Stimulated activated CD4-positive, alpha-beta T cell treated with anti-CD3 and anti-CD28 coated beads, Interleukin-2, amount 100 ng/mL, for 24 hours (primary cell): ENCODE results near the gene PCDH12.

Source experiments
- DNase-seq, 2 donors: peaks; one replicate each; pipeline ENCODE4 v3.0.0-alpha.2; 2020

Gene PCDH12

DNA sequence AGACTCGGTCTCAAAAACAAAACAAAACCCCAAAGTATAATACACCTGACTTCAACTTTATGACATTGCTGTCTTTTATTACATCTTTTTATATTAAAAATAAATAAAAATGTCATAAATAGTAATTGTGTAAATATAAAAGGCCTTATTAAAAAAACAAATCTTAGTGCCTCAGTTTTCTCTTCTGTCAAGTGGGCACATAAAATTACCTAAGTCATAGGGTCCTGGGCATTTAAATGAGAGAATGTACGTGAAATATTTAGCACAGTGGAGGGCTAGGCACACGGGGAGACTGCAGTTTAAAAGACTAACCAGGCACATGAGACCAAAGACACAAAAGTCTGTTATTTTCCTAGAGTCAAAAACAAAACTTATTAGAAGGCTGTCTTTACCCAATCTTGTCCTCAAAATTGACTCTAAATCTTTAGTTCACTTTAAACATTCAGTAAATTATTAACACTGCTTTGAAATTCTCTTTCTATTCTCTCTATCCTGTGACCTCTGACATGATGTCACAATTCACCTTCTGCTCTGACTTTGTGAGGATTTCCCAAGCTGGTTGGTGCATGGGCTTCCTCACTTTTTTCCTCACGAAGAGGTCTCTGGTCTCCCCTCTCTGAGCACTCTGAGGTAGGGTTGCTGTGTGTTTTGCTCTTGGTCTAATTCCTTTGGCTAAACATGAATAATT lies 8.4 kb upstream of the PCDH12 start:
- DNase-seq, result no peak

DNA sequence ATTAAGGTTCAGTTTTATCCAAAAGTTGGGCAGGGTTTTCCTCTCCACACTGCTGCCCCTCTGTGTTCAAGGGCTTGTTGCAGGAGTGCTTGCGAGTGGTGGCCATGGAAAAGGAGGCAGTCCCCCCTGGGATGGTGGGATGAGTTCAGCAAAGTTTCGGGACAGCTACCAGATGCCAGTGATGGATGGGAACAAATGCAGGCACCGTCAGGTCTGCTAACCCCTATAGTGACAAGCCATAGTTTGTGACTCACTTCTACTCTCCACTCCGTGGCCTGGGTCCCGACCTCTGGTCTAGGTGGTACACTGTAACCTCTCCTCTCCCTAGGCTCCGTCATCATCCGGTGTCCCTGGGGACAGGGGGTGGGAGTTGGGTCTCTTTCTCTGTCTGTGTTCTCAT lies 7.1 kb upstream of the PCDH12 start:
- DNase-seq, result no peak

DNA sequence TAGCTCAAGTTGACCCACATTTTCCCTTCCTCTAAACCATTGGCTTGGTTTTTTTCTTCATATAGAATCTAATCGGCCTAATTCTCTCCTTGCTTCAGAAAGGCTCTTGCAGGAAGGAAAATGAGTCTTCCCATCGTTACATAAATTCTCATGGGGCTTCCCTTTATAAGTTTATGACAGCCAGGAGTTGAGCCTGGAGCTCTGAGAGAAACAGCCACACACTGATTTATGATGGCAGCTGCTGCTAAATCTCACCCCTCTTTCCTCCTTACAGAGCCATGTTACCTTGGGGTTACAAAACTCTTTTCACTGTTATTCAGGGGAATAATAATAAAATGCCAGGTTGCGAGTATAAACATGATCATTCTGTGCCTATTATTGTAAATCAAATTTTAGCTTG lies 5.7 kb upstream of the PCDH12 start:
- DNase-seq, result no peak

DNA sequence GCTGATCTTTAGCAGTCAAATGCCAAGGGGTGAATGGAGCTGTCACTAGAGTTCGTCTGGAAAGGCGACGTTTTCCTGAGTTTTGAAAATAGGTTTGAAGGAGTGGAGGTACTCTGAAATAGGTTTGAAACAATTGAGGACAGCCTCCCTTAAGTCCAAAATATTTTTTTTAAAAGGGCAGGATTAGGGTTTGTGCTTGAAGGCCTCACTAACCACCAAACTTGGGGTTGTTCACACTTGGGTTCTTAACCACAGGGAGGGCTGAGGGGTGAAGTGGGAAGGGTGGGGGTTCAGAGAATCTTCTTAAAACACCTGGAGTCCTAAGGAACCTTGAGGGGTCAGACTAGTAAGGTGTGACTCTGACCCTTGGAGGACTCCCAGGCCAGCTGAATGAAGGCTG lies 3.5 kb upstream of the PCDH12 start:
- no peak for DNase-seq

DNA sequence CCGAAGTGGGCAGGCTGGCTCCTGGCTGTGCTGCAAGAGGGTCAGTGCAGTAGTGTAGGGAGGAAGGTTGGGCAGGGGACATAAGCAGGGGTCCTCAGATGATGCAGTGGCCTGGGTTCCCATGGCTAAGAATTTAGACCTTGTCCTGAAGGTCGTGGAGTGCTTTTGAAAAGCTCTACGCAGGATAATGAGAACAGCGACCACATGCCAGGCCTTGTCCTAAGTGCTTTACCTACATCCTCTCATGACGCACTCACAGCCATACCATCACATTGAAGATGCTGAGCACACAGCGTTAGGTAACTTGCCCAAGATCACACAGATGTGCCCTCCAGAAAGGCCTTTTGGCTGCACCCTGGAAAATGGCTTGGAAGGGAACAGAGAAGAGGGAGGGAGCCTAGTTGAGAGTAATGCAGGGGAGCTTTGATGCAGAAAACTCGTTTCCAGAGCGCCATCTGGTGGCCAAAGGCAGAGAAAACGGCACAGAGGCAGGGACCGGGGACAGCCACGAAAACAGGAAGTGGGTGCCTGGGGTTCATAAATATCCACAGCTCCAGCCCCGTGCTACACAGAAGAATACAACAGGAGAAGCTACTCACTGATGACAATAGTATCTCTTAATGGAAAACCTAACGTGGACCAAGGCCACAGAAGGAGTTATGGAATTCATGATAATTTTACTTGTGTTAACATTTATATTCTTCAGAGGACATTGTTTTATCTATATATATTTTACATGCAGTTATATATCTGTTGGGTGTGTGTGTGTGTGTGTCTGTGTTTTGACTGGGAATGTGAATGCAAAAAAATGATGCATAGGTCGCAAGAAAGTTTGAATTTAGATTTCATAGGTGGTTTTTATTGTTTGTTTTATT lies 2.7 kb upstream of the PCDH12 start:
- peak; percentile 92 to 93 for DNase-seq

DNA sequence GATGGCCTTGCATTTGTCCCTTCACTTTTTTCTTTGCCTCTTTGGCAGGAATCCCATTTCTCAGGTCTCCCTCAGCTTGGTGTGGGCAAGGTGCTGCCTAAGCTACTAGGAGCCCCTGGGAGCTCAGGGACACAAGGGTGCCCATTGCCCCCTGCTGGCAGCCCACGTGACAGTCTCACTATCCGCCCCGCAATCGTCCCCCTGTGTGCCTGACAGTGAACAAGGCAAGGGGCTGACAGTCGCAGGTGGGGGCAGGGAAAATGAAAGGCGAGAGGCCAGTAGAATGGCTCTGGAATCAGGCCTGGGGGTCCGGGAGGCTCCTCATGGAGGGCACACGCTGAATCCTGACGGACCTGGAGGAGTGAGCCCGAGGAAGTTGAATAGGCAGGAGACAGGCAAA lies 2.0 kb upstream of the PCDH12 start:
- DNase-seq, result peak in 1 of 2 donors; percentile 38

DNA sequence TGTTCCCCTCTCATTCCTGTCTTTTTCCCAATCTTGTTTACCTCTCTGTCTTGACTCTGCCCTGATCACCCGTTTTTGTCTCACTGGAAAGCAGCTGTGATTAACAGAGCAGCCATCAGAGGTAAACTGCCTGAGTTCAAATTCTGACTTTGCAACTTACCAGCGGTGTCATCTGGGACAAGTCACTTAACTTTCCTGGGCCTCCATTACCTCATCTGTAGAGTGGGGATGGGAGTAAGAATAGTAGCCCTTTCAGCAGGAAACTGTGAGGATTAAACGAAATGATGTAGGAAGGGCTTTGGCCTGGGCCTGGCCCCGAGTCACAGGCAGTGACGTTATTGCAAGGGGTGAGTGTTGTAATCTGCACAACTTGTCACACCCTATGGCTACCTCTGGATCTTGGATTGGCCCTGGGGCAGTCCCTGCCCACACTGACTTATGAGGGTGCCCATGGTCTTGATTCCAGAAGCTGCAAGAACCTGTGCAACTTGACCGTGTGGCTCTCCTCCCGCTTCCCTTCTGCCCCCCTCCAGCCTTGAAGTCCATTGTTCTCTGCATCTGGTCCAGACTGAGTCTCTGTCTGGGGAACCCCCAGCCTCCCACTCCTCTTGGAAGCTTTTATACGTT lies 657 bp upstream of the PCDH12 start:
- no peak for DNase-seq

DNA sequence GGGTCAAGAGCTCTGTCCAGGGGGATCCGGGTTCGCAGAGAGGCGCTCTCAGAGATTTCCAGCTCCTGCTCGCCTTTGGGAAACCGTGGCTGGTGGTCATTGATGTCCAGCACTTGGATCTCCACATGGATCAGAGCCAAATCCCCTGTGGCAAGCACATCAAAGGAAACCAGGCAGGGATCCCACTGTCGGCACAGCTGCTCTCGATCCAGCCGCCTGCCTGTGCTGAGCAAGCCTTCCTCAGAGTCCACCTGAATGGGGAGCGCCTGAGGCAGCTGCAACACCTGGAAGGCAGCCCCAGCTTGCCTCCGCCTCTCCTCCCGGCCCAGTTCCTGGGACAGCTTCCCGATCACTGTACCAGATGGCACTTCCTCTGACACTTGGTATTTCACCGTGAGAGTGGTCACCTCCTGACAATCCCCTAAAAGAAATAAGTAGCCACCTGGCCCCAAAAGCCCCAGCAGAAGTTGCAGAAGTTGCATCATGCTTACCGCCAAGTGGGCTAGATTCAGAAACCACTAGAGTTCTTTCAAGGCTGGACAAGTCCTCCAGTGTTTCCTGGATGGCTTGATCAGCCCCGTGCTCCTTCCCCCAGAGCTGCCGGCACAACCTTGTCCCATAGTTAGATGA lies 520 bp downstream of the PCDH12 start:
- DNase-seq, result no peak

DNA sequence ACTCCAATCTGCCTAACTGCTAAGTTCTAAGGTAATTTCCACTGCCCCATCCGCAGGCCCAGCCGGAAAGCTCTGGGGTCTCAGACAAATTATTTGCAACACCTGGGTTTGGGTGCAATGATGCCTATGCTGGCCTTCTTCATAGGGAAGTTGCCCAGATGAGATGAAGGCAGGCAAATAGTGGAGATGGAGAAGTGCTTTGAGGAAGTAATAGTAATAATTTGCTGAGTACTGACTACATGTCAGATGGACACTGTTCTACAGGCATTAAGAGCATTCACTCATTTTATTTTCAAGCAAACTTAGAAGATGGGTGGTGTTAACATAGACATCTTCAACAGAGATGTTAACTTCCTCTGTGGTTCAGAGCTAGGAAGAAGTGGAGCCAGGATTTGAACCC lies 3.8 kb downstream of the PCDH12 start:
- DNase-seq, result no peak

DNA sequence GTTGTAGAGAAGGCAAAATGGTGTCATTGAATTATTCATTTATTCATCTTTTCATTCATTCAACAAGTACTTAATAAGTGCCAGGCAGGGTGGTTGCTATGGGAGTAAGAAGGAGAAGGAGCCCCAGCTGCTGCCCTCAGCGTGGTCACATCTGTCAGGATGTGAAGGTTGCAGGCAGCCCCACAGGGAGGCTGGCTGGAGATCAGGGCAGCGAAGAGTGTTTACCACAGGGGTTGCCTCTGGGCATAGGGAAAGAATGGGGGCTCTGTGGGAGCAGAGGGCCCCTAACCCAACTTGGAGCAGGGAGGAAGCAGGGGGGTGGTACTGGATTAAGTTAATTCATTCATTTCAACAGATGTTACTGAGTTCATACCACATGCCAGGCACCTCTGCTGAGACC lies 6.0 kb downstream of the PCDH12 start:
- DNase-seq, result no peak

DNA sequence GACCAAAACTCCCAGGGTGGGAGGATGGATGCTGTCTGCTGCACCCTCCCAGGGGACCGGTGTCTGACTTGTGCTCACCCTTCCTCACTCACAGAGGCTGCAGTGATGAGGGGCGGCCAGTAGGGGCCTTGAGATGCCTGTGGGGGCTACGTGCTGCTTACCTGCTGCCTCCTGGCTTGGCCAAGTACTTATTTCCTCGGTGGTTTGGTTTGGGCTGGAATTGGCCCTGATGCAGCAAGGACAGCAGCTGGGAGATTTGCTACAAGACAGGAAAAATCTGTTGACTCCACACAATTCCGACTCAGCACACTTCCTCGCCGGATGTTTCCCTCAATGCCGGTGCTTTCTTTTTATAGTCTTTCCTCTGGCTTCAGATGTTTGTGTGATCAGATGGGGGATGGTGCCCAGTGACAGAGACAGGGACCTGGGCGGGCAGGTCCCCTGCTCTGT lies 6.6 kb downstream of the PCDH12 start:
- peak in 1 of 2 donors; percentile 34 for DNase-seq

DNA sequence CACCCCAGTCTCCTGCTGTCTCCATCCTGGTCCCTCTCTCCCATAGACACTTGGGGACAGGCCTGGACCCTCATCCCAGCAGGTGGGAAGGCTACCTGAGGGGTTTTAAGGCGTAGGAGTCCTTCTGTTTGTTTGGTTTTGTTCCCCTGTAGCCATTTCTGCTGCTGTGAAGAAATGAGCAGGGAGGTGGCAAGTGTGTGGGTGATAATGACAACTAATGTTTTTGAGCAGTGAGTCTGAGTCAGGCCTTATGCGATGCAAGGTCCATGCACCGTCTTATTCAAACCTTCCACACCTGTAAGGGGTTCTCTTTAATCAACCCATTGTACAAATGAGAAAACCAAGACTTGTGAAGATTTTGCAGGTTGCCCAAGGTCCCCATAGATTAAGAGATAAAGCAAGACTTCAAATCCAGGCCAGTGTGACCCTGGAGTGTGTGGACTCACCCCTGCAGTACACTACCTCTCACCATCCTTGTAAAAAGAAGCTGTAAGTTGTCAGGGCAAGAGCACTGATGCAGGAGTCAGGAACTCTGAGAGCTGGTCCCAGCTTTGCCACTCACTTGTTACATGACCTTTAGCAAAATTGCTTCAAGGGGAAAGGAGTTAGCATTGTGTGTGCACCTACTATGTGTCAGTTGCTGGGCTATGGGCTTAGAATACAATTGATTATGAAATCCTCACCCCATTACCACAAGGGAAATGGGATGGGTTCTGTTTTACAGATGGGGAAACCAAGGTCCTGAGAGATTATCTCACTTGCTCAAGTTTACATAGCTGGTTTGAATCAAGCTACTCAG lies 7.6 kb downstream of the PCDH12 start:
- no peak for DNase-seq

DNA sequence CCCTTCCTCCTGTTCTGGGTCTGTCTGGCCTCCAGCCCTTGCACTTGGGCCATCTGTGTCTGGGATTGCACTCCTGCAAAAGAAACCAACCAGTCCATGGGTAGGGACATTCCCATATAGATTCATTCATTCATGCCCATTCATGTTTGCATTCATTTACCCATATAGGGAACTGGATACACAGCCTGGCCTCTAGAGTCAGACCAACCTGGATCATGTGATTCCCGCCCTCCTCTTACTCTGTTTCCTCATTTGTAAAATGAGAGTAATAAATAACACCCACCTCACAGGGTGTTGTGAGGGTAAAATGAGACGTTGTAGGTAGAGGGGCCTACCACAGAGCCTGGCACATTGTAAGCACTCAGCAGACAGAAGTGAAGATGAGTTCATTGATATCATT lies 8.5 kb downstream of the PCDH12 start:
- no peak for DNase-seq

DNA sequence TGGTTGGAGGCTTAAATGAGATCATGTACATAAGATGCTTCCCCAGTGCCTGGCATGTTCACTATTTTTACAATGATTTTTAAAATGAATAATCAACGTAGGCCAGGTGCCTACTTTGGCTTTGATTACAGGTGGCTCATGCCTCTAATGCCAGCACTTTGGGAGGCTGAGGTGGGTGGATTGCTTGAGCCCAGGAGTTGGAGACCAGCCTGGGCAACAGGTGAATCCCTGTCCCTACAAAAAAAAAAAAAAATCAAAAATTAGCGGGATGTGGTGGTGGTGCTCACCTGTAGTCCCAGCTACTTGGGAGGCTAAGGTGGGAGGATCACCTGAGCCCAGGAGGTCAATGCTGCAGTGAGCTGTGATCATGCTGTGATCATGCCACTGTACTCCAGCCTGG lies 9.2 kb downstream of the PCDH12 start:
- DNase-seq, result no peak

DNA sequence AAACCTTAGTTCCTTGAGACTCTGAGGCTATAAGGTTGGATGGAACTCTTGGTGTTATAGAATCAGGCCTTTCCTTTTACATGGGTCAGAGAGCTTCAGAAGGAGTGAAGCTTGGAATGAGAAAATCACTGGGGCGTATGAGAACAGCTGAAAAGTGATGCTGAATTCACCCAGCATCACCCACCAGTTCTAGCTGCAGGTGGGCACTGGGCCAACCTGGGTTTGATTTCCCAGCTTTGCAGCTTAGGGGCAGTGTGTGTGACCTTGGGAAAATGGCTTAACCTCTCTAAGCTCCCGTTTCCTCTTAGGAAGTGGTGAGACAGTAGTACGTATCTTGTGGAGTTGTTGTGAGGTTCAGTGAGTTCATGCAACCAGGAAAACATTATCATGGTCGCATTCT lies 10.7 kb downstream of the PCDH12 start:
- no peak for DNase-seq

DNA sequence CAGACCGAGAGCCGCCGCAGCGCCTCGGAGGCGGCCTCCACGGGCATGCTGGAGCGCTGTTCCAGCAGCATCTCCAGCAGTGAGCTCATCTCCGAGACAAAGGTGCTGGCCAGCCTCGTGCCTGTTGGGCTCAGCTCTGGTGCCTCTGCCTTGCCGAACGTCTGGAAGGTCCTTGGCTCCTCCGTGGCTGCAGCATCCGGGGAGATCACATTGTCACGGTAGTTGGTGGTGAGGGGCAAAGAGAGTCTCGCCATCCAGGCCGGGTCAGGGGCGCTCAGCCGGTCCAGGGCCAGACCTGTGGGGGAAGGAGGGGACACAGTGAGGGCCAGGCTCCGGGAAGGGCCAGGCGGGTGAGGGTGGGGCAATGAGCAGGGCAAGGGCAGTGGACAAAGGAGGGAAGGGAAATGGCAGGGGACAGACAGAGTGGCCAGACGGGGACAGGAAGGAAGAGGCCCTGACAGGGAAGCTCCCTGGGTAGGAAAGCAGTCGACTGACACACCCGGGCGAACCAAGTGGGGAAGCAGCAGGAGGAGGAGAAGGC lies 12.4 kb downstream of the PCDH12 start:
- DNase-seq, result no peak

DNA sequence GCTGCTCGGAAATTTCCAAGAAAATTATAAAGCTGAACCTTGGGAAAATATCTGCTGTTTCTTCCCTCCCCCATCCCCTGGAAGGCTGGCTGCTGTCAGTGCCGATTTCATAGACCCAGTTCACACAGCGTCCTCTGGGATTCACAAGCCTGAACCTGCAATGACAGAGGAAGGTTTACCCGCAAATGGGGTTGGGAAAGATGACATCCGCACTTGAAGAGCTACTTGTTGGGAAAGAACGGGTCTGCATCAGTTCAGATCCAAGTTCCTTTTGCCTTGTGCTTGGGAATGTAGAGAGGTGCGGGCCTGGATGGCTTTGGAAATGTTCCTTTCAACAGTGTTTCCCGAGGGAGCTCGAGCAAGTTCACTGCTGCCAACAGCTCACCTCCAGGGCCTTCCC lies 13.9 kb downstream of the PCDH12 start:
- no peak for DNase-seq

DNA sequence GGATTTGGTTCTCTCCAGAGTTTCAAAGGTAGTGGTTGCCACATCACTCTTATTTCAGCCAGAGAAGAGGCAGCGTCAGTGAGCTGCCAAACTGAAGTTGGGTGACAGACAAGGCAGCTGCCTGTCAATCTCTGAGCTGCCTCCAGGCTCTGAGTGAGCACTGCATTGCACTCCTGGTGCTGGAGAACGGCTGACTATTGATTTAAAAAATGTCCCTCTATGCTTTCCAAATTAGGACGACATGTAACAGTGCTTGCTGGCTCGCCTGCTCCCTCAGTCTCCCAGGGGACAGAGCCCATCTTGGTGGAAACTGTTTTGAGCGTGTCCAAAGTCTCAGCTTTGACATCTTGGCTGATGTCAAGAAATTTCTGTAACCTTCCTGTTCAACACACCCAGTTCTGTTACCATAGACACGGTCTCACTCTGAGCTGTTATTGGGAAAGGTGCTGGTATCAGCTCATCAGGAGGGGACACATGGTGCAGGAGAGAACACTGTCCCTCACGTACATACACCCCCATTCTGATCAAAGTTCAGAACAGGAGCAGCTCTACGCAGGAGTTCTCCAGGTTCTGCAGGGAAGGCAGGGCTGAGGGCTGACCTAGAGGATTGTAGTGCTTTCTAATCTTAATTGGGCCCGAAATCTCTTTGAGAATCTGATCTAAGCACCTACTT lies 15.7 kb downstream of the PCDH12 start:
- DNase-seq, result no peak

DNA sequence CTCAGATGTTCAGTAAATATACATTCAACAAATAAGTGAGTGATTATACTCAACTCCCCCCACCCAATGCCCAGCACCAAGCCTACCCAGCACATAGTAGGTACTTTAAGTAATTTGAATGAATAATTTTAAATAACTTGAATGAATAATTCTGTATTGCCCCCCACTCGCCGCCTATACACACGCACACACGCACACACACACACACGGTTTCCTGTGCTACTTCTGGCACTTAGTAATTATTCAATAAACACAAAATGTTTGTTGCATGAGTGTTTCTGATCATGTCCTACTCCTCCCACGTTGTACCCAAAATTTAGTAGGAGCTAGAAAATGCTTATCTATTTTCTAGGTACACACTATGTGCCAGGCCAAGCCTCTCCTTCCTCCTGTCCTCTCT lies 16.2 kb downstream of the PCDH12 start:
- DNase-seq, result no peak

DNA sequence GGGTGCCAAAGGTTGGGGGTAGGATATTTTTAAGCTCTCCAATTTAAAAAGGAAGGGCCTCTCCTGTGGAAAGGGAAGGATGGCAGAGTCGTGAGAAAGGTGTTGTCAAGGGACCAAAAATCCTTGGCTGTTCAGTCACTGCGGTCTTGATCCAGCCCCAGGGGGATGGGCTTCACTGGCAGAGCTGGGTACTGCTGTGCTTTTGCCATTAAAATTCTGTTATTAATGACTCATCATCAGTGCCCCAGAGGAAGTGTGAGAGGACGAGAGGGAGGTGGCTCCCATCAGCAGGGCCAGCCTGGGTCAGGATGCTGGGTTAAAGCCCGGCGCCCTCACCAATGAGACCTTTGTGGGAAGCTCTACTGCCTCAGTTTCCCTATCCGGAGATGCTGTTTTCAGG lies 16.7 kb downstream of the PCDH12 start:
- DNase-seq, result no peak

DNA sequence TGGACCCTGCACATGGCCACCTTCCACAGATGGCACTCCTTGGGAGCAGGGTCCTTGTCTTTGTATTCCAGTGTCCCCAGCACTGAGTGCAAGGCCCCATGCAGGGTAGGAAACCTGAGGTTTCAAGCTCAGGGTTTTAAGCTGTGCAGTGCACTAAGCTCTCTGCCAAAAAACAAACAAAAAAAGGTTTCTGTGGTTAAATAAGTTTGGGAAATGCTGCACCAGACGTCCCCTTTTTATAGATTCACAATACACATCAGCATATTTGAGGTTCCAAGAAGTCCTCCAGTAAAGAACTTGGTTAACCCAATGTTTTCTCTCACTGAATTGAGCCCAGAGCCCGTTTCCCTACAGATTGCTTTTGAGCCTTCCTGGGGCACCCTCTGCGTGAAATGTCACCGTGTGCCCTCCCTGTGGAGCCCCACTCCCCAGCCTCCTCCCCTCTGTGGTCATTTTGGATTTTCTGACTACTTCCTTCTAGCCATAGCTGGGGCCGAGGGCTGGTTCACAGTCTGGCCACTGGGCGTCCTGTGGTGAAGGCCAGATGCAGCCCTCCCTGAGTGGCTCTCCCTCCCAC lies 17.2 kb downstream of the PCDH12 start:
- no peak for DNase-seq
